Activated CD8-positive, alpha-beta memory T cell treated with anti-CD3 and anti-CD28 coated beads for 36 hours (primary cell): ENCODE measurements around the gene MRPL14. TPM values are rescaled to one million over a fixed set of nuclear protein-coding genes. Genes with fewer than 3 reads are reported as not detected.

ENCODE experiments used
- CTCF ChIA-PET: fragments of 350-600 bp; sonication (Branson Sonifier 250); formaldehyde crosslinking; loops from one replicate; lab custom pipeline; 2021; ENCODE audit warnings: antibody characterized with exemption; lab: Charles Lee
- POLR2A ChIA-PET: fragments of 350-600 bp; sonication (Branson Sonifier 250); formaldehyde crosslinking; loops from one replicate; lab custom pipeline; 2021; ENCODE audit warnings: antibody characterized with exemption; lab: Charles Lee
- total RNA-seq, 2 experiments: library from RNA; stranded (reverse); gene quantifications; one replicate each; pipeline ENCODE4 v1.2.3, GENCODE V29; 2021

The MRPL14 gene
- 10 to 100 TPM; 53.1 to 54.5 TPM for total RNA-seq

GRCh38 chr6:44127186-44128019 is at the start of gene MRPL14, which contains the start of gene TMEM63B:
Gene MRPL14, minus strand, starts transcription at chr6:44127452. Its CDS starts 10,841 bp downstream, at chr6:44116611.
Gene TMEM63B, plus strand, starts transcription at chr6:44127554. Its CDS starts 7,031 bp downstream, at chr6:44134585.
- CTCF ChIA-PET = no interaction called here
- POLR2A ChIA-PET = interaction anchor here (0.5 kb wide), 1 partner anchor 1290 kb away, joined by 3 read pairs; no protein-coding TSS in a partner anchor

GRCh38 chr6:44176130-44176761 is 49.0 kb upstream of the MRPL14 start:
- ChIA-PET POLR2A (no interaction called here), CTCF (interaction anchor here (1.5 to 1.6 kb wide), 2 partner anchors 42 to 81 kb away, joined by 3 to 5 read pairs; no protein-coding TSS in a partner anchor)

DNA sequence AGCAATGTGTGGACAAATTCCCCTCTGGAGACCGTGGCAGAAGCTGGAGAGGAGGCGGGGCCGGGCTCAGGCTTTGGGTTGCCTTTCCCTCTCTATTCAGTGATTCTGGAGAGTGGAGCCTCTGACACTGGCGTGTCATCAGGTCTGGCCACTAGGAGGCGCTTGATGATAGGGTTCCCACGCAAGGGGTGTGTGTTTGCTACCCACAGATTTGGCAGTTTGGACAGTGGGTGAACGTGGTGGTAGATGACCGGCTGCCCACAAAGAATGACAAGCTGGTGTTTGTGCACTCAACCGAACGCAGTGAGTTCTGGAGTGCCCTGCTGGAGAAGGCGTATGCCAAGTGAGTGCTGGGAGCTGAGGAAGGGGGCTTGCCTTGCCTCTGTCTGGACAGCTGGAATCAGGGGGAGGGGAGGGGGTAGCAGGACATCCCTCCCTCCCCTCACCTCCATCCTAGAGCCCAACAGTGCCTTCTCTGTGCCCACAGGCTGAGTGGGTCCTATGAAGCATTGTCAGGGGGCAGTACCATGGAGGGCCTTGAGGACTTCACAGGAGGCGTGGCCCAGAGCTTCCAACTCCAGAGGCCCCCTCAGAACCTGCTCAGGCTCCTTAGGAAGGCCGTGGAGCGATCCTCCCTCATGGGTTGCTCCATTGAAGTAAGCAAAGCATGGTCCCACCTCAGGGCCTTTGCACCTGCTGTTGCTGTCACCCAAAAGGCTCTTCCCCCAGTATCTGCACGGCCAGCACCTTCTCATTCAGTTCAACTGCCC is 45.7 kb upstream of the MRPL14 start:
- POLR2A ChIA-PET = interaction anchor here (1.3 kb wide), 1 partner anchor 51 kb away, joined by 6 read pairs; the partner anchor contains the start of gene SLC29A1
- CTCF ChIA-PET = interaction anchor here (0.5 to 3.1 kb wide), 18 partner anchors 10 to 1365 kb away, joined by 3 to 18 read pairs (median 4); partner anchors contain the start of gene SLC35B2

DNA sequence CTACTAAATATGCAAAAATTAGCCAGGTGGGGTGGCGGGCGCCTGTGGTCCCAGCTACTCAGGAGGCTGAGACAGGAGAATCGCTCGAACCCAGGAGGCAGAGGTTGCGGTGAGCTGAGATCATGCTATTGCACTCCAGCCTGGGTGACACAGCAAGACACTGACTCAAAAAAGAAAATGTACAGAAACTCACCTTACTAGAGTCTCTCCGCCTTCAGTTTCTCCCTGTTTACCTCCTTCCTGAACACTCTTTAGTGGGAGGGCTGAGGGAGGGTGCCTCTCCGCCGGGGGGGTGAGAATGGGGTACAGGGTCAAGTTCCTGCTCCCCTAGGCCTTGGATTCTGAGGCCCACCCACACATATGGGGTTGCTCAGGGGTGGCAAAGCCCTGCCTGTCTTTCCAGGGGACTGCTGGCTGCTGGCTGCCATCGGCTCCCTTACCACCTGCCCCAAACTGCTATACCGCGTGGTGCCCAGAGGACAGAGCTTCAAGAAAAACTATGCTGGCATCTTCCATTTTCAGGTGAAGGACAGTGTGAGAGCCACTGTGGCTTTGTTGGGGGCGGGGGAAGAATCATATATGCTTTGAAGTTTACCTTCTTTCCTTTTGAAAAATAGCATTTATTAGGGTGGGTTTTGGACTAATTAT is 44.8 kb upstream of the MRPL14 start:
- ChIA-PET POLR2A (interaction anchor here (1.3 kb wide), 1 partner anchor 52 kb away, joined by 6 read pairs; the partner anchor contains the start of gene SLC29A1), CTCF (interaction anchor here (0.8 to 3.1 kb wide), 13 partner anchors 9 to 172 kb away, joined by 3 to 18 read pairs (median 5); partner anchors contain the start of gene SLC35B2)

GRCh38 chr6:44169886-44170570 is 42.8 kb upstream of the MRPL14 start:
- ChIA-PET POLR2A (no interaction called here), CTCF (interaction anchor here (1.0 kb wide), 1 partner anchor 74 kb away, joined by 3 read pairs; no protein-coding TSS in a partner anchor)

- ChIA-PET POLR2A (interaction anchor here (0.6 kb wide), 1 partner anchor 29 kb away, joined by 8 read pairs; no protein-coding TSS in a partner anchor), CTCF (interaction anchor here (1.0 kb wide), 1 partner anchor 73 kb away, joined by 3 read pairs; no protein-coding TSS in a partner anchor)
Measured at GRCh38 chr6:44169154-44169553, 41.9 kb upstream of the MRPL14 start.

DNA sequence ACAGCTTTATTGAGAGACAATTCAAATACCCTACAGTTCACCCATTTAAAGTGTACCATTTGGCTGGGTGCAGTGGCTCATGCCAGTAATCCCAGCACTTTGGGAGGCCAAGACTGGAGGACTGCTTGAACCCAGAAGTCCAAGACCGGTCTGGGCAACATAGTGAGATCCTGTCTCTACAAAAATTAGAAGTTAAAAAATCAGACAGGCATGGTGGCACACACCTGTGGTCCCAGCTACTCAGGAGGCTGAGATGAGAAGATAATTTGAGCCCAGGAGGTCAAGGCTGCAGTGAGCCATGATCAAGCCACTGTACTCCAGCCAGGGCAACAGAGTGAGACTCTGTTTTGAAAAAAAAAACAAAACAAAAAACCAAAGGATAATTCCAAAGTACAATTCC is 40.3 kb upstream of the MRPL14 start:
- POLR2A ChIA-PET = no interaction called here
- CTCF ChIA-PET = interaction anchor here (0.7 to 1.0 kb wide), 2 partner anchors 60 to 138 kb away, joined by 3 to 5 read pairs; no protein-coding TSS in a partner anchor

DNA sequence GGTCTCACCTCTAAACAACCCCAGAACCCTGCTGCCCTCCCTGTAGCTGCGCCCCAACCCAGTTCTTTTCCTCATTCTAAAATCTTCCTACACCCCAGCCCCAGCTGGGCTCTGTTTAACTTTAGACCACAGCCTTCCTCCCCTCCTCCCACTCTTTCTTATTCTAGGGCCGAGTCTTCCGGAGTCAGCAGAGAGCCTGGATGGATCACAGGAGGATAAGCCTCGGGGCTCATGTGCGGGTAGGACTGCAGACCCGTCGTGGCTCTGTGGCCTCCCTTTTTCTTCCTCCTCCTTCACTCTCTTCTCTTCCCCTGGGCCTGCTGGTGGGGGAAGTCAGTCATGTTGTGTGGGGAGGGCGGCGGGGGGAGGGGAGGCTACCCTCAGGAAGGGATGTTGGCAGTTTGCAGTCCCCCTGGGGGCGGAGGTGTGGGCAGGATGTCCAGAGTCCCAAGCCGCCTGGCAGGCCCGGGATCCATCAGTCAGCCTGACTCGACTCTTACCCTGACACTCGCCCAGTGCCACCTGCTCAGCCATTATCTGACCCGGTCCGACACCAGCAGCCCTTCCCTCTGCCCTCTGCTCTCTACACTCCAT is 39.4 kb upstream of the MRPL14 start:
- ChIA-PET CTCF (interaction anchor here (0.7 to 1.0 kb wide), 2 partner anchors 61 to 138 kb away, joined by 3 to 5 read pairs; no protein-coding TSS in a partner anchor), POLR2A (no interaction called here)

- ChIA-PET POLR2A (no interaction called here), CTCF (no interaction called here)
Measured at GRCh38 chr6:44166116-44166515, 38.9 kb upstream of the MRPL14 start.

- CTCF ChIA-PET = interaction anchor here (3.4 kb wide), 1 partner anchor 9 kb away, joined by 15 read pairs; no protein-coding TSS in a partner anchor
- POLR2A ChIA-PET = no interaction called here
Measured at GRCh38 chr6:44162876-44163625, 35.8 kb upstream of the MRPL14 start.

GRCh38 chr6:44161997-44162338 is 34.7 kb upstream of the MRPL14 start:
- ChIA-PET POLR2A (no interaction called here), CTCF (interaction anchor here (1.0 to 3.4 kb wide), 4 partner anchors 10 to 176 kb away, joined by 3 to 15 read pairs (median 4); no protein-coding TSS in a partner anchor)

- CTCF ChIA-PET = no interaction called here
- POLR2A ChIA-PET = no interaction called here
Measured at GRCh38 chr6:44158770-44159228, 31.5 kb upstream of the MRPL14 start, which contains the start of gene CAPN11. Gene CAPN11, plus strand, starts transcription at chr6:44158820. Its CDS starts 29 bp downstream, at chr6:44158849.

GRCh38 chr6:44157152-44157521 is 29.9 kb upstream of the MRPL14 start:
- ChIA-PET POLR2A (no interaction called here), CTCF (no interaction called here)

DNA sequence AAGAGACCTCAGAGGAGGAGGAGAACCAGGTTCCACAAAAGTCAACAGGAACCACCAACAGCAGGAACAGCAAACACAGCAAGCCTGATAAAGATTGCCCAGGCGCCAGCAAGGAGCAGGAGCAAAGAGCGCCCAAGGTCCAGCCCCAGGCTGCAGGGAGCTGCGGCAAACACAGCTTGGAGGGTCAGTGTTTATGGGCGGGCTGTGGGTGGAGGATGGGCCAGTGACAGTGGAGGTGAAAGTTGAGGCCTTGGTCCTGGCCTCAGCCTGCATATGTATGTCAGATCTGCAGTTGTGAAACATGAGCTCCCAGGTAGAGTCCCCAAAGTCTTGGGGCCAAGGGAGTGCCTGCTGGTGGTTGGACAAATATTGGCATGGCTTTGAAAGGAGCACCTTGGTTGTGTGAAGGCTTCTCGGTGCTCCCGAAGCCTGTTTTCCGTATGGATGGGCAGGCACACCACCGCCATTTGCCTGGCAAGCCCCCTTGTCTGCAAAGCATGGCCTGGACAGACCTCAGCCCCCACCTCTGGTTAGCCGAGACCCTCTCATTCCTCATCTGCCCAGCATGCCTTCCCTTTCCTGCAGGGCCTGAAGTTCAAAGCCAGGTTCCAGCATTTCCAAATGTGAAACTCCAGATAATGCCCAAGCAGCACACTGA is 29.4 kb upstream of the MRPL14 start:
- POLR2A ChIA-PET = no interaction called here
- CTCF ChIA-PET = interaction anchor here (0.8 kb wide), 1 partner anchor 78 kb away, joined by 3 read pairs; no protein-coding TSS in a partner anchor

GRCh38 chr6:44154067-44154466 is 26.8 kb upstream of the MRPL14 start:
- ChIA-PET CTCF (interaction anchor here (2.1 kb wide), 1 partner anchor 58 kb away, joined by 8 read pairs; no protein-coding TSS in a partner anchor), POLR2A (no interaction called here)

GRCh38 chr6:44152533-44152932 is 25.3 kb upstream of the MRPL14 start:
- ChIA-PET POLR2A (no interaction called here), CTCF (interaction anchor here (0.6 to 1.1 kb wide), 3 partner anchors 20 to 54 kb away, joined by 3 to 4 read pairs (median 3); no protein-coding TSS in a partner anchor)
